HUES48 (cell line): ENCODE results near the gene TENT4A.

Experiments used
- H3K27ac ChIP-seq: one replicate; pipeline ENCODE4 v1.7.0; 2013; ENCODE audit warnings: low read depth, low read length, inconsistent platforms
- H3K27me3 ChIP-seq: 2 replicates; pipeline ENCODE4 v1.6.1; 2013; ENCODE audit warnings: mild to moderate bottlenecking, low read length; ENCODE audit not compliant: control insufficient read depth, insufficient read depth
- H3K36me3 ChIP-seq: 2 replicates; pipeline ENCODE4 v1.6.1; 2013; ENCODE audit warnings: low read length; ENCODE audit not compliant: control insufficient read depth, insufficient read depth
- H3K4me1 ChIP-seq: 2 replicates; pipeline ENCODE4 v1.6.1; 2013; ENCODE audit warnings: mild to moderate bottlenecking, low read length; ENCODE audit not compliant: control insufficient read depth, insufficient read depth
- H3K4me3 ChIP-seq: 2 replicates; pipeline ENCODE4 v1.5.1; 2013; ENCODE audit warnings: mild to moderate bottlenecking, low read depth, low read length
- H3K9ac ChIP-seq: 2 replicates; pipeline ENCODE4 v1.6.1; 2013; ENCODE audit warnings: mild to moderate bottlenecking, low read depth, low read length, moderate library complexity
- H3K9me3 ChIP-seq: 2 replicates; pipeline ENCODE4 v1.6.1; 2013; ENCODE audit warnings: low read length; ENCODE audit not compliant: control insufficient read depth, insufficient read depth

Gene TENT4A

DNA sequence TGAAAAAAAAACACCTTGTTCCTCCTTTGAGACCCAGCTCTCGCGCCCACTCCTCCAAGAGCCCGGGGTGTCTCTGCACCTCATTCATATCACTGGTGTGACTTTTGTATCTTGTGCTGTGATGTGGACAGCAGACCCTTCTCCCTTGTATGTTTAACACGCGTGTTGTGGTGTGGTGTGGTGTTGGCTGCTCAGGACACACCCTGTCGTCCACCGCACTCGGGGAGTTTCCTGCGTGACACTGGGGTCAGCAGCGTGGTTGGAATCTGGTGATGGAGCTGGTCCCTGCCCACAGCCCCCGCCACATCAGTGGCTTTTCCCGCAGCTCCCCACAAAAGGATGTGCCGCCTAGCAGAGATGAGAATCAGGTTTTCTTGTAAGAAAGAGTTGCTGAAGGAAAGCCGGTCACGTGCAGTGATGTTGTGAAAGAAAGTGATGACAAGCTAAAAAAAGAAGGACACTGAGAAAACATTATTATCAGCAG is 61.5 kb downstream of the TENT4A start:
- no peak overlapping the region for H3K27ac ChIP-seq

DNA sequence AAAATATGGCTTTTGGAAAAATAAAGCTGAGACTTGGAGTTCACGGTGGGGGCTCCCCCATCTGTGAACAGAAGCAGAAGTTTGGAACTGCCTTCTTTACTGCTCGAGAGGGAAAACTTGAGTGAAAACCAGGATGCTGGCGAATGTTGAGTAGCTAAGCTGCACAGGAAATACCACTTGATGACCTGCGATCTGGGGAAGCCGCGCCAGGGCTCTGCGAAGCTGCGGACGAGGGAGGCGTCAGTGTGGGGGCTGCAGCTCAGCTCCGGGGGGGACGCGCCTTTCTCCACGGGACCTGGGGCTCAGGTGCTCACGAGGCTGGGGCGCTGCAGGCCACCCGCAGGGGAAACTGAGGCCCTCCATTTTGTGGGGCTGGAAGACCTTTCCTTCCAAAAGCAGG is 62.3 kb downstream of the TENT4A start:
- Histone ChIP-seq H3K27me3 (no peaks in the 10 kb centered on the region), H3K9me3 (0 out of 2 replicates have a peak, but pooled peaks cover under 1% of the 10 kb centered on the region), H3K36me3 (no peaks in the 10 kb centered on the region), H3K4me3 (no peak overlapping the region), H3K4me1 (no peaks in the 10 kb centered on the region), H3K27ac (no peak overlapping the region), H3K9ac (no peak overlapping the region)

More for the DNA sequence above, 61.5 kb downstream of the TENT4A start:
- Histone ChIP-seq H3K9ac (no peak overlapping the region), H3K4me1 (no peaks in the 10 kb centered on the region), H3K27me3 (no peaks in the 10 kb centered on the region), H3K9me3 (no peaks in the 10 kb centered on the region), H3K4me3 (no peak overlapping the region), H3K36me3 (no peaks in the 10 kb centered on the region)

DNA sequence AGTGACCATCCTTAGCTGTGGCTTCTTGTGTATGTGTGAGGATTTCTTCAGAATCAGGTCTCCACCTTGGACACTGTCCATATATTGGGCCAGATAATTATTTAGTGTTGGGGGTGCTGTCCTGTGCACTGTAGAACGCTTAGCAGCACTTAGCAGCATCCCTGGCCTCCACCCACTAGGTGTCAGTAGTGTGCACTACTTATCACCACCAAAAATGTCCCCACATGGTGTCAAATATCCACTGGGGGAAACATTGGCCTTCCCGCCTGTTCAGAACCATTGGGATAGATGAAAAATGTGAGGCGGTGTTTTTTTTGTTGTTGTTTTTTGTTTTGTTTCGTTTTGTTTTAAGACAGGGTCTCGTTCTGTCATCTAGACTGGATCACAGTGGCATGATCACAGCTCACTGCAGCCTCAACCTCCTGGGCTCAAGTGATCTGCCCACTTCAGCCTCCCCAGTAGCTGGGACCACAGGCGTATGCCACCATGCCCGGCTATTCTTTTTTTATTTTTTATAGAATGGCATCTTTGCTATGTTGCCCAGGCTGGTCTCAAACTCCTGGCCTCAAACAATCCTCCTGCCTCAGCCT is 67.7 kb downstream of the TENT4A start:
- Histone ChIP-seq H3K9ac (no peak overlapping the region), H3K4me1 (no peaks in the 10 kb centered on the region), H3K27me3 (no peaks in the 10 kb centered on the region), H3K4me3 (no peak overlapping the region), H3K36me3 (no peaks in the 10 kb centered on the region), H3K27ac (no peak overlapping the region), H3K9me3 (peaks cover 5% of the 10 kb centered on the region; the same call in 1 of the 2 replicates)

DNA sequence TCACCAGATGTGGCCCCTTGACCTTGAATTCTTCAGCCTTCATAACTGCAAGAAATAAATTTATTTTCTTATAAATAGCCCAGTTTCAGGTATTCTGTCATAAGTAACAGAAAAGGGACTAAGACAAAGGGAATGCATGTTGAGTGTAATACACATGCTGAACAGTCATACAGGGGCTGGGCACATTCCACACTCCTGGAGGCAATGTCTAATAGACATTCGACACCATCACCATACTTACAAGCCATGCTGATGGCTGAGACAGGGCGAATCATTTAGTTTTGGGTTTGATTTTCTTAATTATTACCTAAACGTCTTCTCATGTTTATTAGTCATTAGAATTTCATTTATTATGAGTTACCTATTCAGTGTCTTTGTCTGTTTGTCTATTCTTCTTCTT is 68.5 kb downstream of the TENT4A start:
- Histone ChIP-seq H3K36me3 (no peaks in the 10 kb centered on the region), H3K27ac (no peak overlapping the region), H3K9me3 (peaks cover 5% of the 10 kb centered on the region; the same call in 1 of the 2 replicates), H3K9ac (no peak overlapping the region), H3K4me1 (no peaks in the 10 kb centered on the region), H3K27me3 (no peaks in the 10 kb centered on the region), H3K4me3 (no peak overlapping the region)

DNA sequence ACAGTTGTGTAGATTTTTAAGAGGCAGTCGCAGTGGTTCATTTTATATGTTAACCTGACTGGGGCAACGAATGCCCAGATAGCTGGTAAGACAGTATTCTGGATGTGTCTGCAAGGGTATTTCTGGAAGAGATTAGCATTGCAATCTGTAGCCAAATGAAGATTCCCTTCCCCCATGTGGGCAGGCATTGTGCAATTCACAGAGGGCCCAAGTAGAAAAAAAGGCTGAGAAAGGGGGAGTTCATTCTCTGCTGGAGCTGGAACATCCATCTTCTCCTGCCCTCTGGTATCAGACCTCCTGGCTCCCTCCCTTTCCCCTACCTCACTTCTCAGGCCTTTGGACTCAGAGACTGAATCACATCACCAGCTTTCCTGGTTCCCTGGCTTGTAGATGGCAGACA is 70.6 kb downstream of the TENT4A start:
- no peak overlapping the region for H3K9ac ChIP-seq
- peaks cover 5% of the 10 kb centered on the region; the same call in 1 of the 2 replicates for H3K9me3 ChIP-seq
- H3K36me3 ChIP-seq: no peaks in the 10 kb centered on the region
- H3K27ac ChIP-seq: no peak overlapping the region
- H3K4me1 ChIP-seq: no peaks in the 10 kb centered on the region
- no peaks in the 10 kb centered on the region for H3K27me3 ChIP-seq
- no peak overlapping the region for H3K4me3 ChIP-seq

DNA sequence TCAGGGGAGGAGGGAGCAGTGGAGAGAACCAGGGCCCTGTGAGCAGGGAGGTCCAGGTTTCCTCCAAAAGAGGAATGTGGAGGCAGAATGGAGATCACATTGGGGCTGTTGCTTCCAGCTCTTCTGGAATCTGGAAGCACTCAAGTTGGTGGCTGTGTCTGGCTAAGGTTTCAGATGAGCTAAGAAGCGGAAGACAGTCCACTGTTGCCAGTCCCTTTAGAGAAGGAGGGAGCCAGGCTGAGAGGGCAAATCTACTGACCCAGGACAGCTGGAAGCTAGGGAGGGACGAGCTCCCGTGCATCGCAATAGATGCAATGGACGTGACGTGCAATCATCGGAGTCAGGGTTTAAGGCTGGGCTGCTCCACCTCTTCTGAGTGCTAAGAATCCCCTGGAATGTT is 71.2 kb downstream of the TENT4A start:
- no peak overlapping the region for H3K4me3 ChIP-seq
- H3K27ac ChIP-seq: no peak overlapping the region
- H3K9ac ChIP-seq: no peak overlapping the region
- H3K36me3 ChIP-seq: no peaks in the 10 kb centered on the region
- H3K4me1 ChIP-seq: no peaks in the 10 kb centered on the region
- H3K27me3 ChIP-seq: no peaks in the 10 kb centered on the region
- H3K9me3 ChIP-seq: peaks cover 5% of the 10 kb centered on the region; the same call in 1 of the 2 replicates

DNA sequence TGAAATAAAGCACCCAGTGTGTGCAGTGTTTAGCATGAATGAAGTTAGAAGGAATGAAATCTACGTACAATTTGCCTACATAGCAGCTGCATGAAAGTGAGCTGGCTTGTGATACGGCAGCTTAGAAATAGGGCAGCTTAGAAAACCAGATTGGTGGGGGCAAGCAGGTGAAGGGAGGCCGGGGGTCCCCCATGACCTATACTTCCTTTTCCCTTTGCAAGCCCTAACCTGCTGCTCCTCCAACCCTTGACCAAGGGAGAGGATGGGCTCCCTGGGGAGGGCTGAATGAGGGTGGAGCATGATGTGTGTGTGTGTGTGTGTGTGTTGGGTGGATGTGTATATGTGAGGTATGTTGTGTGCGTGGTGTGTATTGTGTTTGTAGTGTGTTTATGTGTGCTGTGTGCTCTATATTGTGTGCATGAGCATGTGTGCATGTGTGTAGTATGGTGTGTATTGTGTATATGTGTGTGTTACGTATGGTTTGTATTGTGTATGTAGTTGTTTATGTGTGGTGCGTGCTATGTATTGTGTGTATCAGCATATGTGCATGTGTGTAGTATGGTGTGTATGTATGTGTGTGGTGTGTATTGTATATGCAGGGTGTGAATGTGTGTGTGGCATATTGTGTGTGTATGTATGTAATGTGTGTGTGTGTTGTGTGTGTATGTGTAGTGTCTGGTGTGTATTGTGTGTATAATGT is 72.1 kb downstream of the TENT4A start:
- Histone ChIP-seq H3K36me3 (no peaks in the 10 kb centered on the region), H3K9ac (no peak overlapping the region), H3K4me1 (no peaks in the 10 kb centered on the region), H3K27me3 (no peaks in the 10 kb centered on the region), H3K4me3 (no peak overlapping the region), H3K9me3 (peaks cover 5% of the 10 kb centered on the region; the same call in 1 of the 2 replicates), H3K27ac (no peak overlapping the region)

DNA sequence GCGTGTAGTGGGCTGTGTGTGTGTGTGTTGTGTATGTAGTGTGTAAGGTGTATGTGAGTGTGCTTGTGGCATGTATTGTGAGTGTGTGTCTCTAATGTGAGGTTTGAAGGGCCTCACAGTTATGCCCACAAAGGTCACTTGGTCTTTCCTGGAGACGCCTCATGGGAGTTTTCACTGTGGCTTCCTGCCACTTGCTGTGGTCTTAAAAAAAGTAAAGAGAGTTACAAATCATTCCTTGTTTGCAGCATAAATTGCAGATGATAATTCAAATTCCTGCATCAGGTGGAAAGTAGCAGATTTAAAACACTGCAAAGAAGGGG is 72.6 kb downstream of the TENT4A start:
- Histone ChIP-seq H3K4me1 (no peaks in the 10 kb centered on the region), H3K36me3 (no peaks in the 10 kb centered on the region), H3K27ac (no peak overlapping the region), H3K9me3 (peaks cover 3% of the 10 kb centered on the region; the same call in 1 of the 2 replicates), H3K27me3 (no peaks in the 10 kb centered on the region), H3K4me3 (no peak overlapping the region), H3K9ac (no peak overlapping the region)

DNA sequence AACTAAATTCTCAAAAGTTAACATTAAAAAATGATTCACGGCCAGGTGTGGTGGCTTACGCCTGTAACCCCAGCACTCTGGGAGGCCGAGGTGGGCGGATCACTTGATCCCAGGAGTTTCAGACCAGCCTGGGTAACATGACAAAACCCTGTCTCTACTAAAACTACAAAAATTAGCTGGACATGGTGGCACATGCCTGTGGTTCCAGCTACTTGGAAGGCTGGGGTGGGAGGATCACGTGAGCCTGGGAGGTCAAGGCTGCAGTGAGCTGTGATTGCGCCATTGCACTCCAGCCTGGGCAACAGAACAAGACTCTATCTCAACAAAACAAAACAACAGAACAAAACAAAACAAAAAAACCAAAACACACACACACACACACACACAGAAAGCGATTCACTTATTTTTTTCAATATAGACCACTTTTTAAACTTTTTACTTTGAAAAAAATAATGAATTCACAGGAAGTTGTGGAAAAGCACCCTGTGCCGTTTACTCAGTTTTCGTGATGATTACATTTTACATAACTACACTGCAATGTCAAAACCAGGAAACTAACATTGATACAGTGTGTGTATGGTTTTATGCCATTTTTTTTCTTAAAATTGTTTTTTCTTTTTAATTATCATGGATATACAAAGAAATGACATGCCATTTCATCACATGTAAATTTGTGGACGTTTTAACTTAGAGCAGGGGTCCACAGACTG is 73.7 kb downstream of the TENT4A start:
- no peaks in the 10 kb centered on the region for H3K36me3 ChIP-seq
- H3K4me3 ChIP-seq: no peak overlapping the region
- H3K27me3 ChIP-seq: no peaks in the 10 kb centered on the region
- H3K4me1 ChIP-seq: no peaks in the 10 kb centered on the region
- no peaks in the 10 kb centered on the region for H3K9me3 ChIP-seq
- no peak overlapping the region for H3K9ac ChIP-seq
- H3K27ac ChIP-seq: no peak overlapping the region

DNA sequence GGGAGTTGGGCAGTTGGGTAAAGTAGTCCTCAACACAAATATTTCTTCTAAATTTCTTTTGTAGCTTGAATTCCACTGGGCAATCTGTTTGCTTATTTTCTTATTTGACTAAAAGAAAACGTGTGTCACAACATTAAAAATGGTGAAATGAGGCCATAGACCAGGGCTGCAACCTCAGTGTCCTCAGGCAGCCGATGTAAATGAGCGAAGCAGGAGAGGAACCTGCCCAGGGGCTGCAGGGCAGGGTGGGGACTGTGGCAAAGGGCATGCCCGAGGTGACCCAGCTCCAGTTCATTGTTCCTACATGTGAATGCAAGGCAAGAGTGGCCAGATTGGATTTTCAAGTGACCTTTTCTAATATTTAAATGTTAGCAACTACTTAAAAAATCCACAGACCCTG is 74.7 kb downstream of the TENT4A start:
- no peak overlapping the region for H3K27ac ChIP-seq
- no peak overlapping the region for H3K9ac ChIP-seq
- no peaks in the 10 kb centered on the region for H3K4me1 ChIP-seq
- no peaks in the 10 kb centered on the region for H3K27me3 ChIP-seq
- H3K36me3 ChIP-seq: no peaks in the 10 kb centered on the region
- H3K9me3 ChIP-seq: no peaks in the 10 kb centered on the region
- H3K4me3 ChIP-seq: no peak overlapping the region

DNA sequence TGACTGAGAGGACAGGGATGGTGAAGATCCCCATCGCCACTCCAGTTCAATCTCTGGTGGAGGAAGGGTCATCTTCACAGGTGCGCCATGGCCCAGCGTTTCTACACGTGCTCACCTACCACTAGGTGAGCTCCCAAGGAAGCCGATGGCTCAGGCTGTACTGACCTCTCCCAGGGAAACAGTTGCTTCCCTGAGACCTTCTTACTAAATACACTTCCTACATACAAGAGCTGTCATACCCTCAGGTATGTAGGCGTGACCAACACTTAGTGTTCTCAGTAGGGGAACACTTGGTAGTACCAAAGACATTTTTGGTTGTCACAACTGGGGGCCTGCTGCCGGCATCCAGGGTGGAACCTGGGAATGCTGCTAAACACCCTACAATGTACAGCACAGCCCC is 75.2 kb downstream of the TENT4A start:
- Histone ChIP-seq H3K27ac (no peak overlapping the region), H3K27me3 (no peaks in the 10 kb centered on the region), H3K4me3 (no peak overlapping the region), H3K4me1 (no peaks in the 10 kb centered on the region), H3K9ac (no peak overlapping the region), H3K36me3 (no peaks in the 10 kb centered on the region), H3K9me3 (no peaks in the 10 kb centered on the region)
